ENCODE results near the gene PHLDB1. TPM values are rescaled to one million over a fixed set of nuclear protein-coding genes. Genes with fewer than 3 reads are reported as not detected.

Gene PHLDB1
- total RNA-seq, 1 experiment from 2014 or later, result 122 TPM

DNA sequence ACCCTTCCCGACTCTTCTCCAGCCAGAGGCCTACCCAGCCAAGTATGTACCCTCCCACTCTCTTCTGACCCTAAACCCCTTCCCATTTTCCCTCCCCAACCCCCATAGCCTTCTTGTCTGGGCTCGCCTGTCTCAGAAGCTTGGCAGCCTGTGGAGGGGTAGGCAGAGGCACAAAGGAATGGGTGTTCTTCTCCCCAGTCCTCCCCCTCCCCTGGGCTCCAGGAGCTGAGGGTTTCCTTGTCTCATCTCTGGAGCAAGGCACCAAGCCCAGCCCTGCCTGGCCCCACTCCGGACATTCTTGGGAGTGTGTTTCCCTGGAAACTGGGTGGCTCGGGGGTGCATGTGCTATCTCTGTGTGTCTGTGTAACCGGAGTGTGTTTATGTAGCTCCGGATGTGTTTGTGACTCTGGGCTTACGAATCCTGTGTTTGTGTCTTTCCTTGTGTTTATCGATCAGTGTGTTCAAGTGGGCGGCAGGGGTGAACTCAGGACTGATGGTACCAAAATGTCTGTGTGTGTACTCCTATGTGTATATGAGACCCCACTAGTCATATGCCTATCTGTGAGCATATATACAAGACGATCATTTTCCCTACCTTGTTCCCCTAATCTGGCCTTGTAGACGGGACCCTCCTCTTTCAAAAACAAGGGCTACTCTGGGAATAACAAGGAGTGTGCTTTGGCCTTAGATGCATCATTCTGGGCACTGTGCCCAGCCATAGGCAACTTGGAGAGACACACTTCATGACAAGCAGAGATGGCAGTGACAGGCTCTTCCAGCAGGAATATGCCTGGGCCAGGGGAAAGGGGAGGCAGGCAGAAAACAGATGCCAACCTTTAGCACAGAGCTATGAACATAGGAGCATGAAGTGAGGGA lies 10.9 kb downstream of the PHLDB1 start:
- Histone ChIP-seq H3K27ac (peak overlapping the region; percentile 38; the same call in 1 of the 2 replicates), H2AFZ (no peak overlapping the region), H3K9me2 (ENCODE audit: insufficient read depth) (no peaks in the 10 kb centered on the region), H3K4me3 (no peak overlapping the region), H3K27me3 (ENCODE audit: insufficient read depth, low read depth) (no peaks in the 10 kb centered on the region), H3K4me2 (peak overlapping the region; percentile 87; the same call in 1 of the 2 replicates), H3K36me3 (ENCODE audit: low read depth) (no peaks in the 10 kb centered on the region), H4K20me1 (ENCODE audit: insufficient read depth) (no peaks in the 10 kb centered on the region), H3K9me3 (ENCODE audit: insufficient read depth, low read depth) (no peaks in the 10 kb centered on the region), H3K79me2 (ENCODE audit: low read depth) (peaks cover 23% of the 10 kb centered on the region), H3F3A (ENCODE audit: insufficient read depth, low read depth) (peaks cover 38% of the 10 kb centered on the region), H3K4me1 (replicated peaks; ENCODE audit: insufficient read depth) (peaks cover 49% of the 10 kb centered on the region)
- TF ChIP-seq, protein P1, sequence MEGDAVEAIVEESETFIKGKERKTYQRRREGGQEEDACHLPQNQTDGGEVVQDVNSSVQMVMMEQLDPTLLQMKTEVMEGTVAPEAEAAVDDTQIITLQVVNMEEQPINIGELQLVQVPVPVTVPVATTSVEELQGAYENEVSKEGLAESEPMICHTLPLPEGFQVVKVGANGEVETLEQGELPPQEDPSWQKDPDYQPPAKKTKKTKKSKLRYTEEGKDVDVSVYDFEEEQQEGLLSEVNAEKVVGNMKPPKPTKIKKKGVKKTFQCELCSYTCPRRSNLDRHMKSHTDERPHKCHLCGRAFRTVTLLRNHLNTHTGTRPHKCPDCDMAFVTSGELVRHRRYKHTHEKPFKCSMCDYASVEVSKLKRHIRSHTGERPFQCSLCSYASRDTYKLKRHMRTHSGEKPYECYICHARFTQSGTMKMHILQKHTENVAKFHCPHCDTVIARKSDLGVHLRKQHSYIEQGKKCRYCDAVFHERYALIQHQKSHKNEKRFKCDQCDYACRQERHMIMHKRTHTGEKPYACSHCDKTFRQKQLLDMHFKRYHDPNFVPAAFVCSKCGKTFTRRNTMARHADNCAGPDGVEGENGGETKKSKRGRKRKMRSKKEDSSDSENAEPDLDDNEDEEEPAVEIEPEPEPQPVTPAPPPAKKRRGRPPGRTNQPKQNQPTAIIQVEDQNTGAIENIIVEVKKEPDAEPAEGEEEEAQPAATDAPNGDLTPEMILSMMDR (conservative IDR thresholded peaks at IDR 0.05), result no peak
- no peak for TF ChIP-seq EZH2 (IDR thresholded peaks at IDR 0.05; ENCODE audit: low read depth)
- ChIA-PET POLR2A (ENCODE audit: unreplicated experiment) (interaction anchor here (2.4 kb wide), 1 partner anchor 10 kb away, joined by 31 read pairs; the partner anchor contains the start of gene PHLDB1), CTCF (no interaction called here)
- DNase-seq, result no peak
- BruUV-seq (replicated peaks), result no TSS peak
- intact Hi-C loops (cut with micrococcal nuclease; ENCODE audit: unreplicated experiment), result no loop called here

DNA sequence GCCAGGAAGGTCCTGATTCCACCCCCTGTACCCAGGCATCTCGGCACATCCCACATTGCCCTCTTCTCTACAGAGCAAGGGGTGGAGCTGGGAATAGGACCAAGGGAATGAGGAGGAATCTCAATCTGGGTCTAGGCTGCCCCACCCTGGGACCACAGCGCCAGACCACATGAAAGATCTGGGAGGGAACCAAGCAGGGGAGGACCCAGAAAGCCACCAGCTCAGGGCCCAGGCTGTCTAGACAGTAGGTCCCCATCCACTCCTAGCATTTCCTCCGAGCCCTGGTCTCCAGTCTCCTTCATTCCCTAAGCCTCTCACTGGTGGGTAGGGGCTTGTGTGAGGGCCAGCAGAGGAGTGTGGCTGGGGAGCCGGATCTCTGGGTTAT lies 11.6 kb downstream of the PHLDB1 start:
- Histone ChIP-seq H3K27ac (peak overlapping the region; percentile 38; the same call in 1 of the 2 replicates), H3K36me3 (ENCODE audit: low read depth) (no peaks in the 10 kb centered on the region), H4K20me1 (ENCODE audit: insufficient read depth) (no peaks in the 10 kb centered on the region), H3F3A (ENCODE audit: insufficient read depth, low read depth) (peaks cover 45% of the 10 kb centered on the region), H3K4me1 (replicated peaks; ENCODE audit: insufficient read depth) (peaks cover 56% of the 10 kb centered on the region), H3K4me3 (no peak overlapping the region), H3K27me3 (ENCODE audit: insufficient read depth, low read depth) (no peaks in the 10 kb centered on the region), H3K4me2 (peak overlapping the region; percentile 87), H3K9me3 (ENCODE audit: insufficient read depth, low read depth) (no peaks in the 10 kb centered on the region), H3K79me2 (ENCODE audit: low read depth) (peaks cover 30% of the 10 kb centered on the region), H2AFZ (no peak overlapping the region), H3K9me2 (ENCODE audit: insufficient read depth) (no peaks in the 10 kb centered on the region)
- ChIA-PET CTCF (no interaction called here), POLR2A (ENCODE audit: unreplicated experiment) (interaction anchor here (2.4 kb wide), 1 partner anchor 11 kb away, joined by 31 read pairs; the partner anchor contains the start of gene PHLDB1)
- no TSS peak for BruUV-seq (replicated peaks)
- TF ChIP-seq, protein P1 (conservative IDR thresholded peaks at IDR 0.05), result no peak
- TF ChIP-seq EZH2 (IDR thresholded peaks at IDR 0.05; ENCODE audit: low read depth), result no peak
- no peak for DNase-seq
- intact Hi-C loops (cut with micrococcal nuclease; ENCODE audit: unreplicated experiment), result loop anchor here (1.0 kb wide), 1 partner anchor 293 kb away; no protein-coding TSS in a partner anchor

DNA sequence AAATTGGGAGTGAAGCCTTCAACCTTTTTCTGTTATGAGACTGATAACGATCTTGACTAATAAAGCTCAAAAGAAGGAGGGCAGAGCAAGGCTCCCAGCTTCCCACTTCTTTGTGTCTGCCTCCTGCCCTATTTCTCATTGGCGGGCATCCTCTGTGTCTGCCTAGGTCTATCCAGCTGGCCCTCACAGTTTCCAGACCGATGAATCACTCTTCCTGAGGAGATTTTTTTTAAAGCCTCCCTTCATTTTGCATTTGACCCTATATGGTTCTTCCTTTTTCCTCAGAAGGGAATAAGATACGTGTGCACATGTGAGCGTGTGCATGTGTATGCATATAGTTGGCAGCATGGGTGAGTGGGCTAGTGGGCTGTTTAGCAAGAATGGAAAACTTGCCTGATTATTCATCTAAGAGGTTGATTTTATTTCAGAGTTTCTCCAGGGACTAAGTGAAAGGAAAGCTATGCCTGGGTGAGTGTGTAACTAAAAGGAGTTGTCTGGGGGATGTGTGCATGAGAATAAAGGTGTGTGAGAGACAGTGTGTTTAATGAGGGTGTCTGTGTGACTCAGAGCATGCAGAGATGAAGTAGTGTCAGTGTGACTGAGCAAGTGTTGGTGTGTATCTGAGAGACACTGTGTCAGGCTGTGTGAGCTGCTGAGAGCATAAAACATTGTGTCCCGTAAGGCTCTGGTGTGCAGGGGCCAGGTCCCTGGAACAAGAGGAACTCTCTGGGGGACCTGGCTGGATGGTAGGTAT lies 12.2 kb downstream of the PHLDB1 start:
- TF ChIP-seq, protein P1 (conservative IDR thresholded peaks at IDR 0.05), result no peak
- no peak for TF ChIP-seq EZH2 (IDR thresholded peaks at IDR 0.05; ENCODE audit: low read depth)
- DNase-seq, result peak; percentile 70 to 89
- Histone ChIP-seq H3K4me3 (peak overlapping the region; percentile 67), H4K20me1 (ENCODE audit: insufficient read depth) (no peaks in the 10 kb centered on the region), H2AFZ (no peak overlapping the region), H3F3A (ENCODE audit: insufficient read depth, low read depth) (peaks cover 51% of the 10 kb centered on the region), H3K79me2 (ENCODE audit: low read depth) (peaks cover 33% of the 10 kb centered on the region), H3K9me2 (ENCODE audit: insufficient read depth) (no peaks in the 10 kb centered on the region), H3K27me3 (ENCODE audit: insufficient read depth, low read depth) (no peaks in the 10 kb centered on the region), H3K4me2 (peak overlapping the region; percentile 87), H3K36me3 (ENCODE audit: low read depth) (no peaks in the 10 kb centered on the region), H3K9me3 (ENCODE audit: insufficient read depth, low read depth) (no peaks in the 10 kb centered on the region), H3K27ac (peak overlapping the region; percentile 79), H3K4me1 (replicated peaks; ENCODE audit: insufficient read depth) (peaks cover 57% of the 10 kb centered on the region)
- CTCF ChIA-PET, result no interaction called here
- POLR2A ChIA-PET (ENCODE audit: unreplicated experiment), result interaction anchor here (0.5 to 2.4 kb wide), 2 partner anchors 11 to 370 kb away, joined by 6 to 31 read pairs; partner anchors contain the start of gene PHLDB1
- no TSS peak for BruUV-seq (replicated peaks)
- intact Hi-C loops (cut with micrococcal nuclease; ENCODE audit: unreplicated experiment), result loop anchor here (1.0 kb wide), 1 partner anchor 293 kb away; no protein-coding TSS in a partner anchor

Measured in PC-9 (cell line).